Right renal cortex interstitium (tissue), 3 donors: ENCODE results near the gene TMEM88. TPM values are rescaled to one million over a fixed set of nuclear protein-coding genes. Genes with fewer than 3 reads are reported as not detected.

ENCODE experiments used
- DNase-seq, 3 donors: peaks; one replicate each; pipeline ENCODE4 v3.0.0-alpha.2; 2013; ENCODE audit warnings: low read depth in 3 of 3, low spot score in 2 of 3
- polyA plus RNA-seq, 3 donors: library from polyadenylated mRNA; unstranded; fragments of 120-200 nt; gene quantifications; one replicate each; pipeline ENCODE4 v1.2.1, GENCODE V29; 2013; ENCODE audit not compliant: insufficient read length in 3 of 3

The TMEM88 gene
- polyA plus RNA-seq, 3 donors = 19.1 to 27.1 (median 23.0) TPM

DNA sequence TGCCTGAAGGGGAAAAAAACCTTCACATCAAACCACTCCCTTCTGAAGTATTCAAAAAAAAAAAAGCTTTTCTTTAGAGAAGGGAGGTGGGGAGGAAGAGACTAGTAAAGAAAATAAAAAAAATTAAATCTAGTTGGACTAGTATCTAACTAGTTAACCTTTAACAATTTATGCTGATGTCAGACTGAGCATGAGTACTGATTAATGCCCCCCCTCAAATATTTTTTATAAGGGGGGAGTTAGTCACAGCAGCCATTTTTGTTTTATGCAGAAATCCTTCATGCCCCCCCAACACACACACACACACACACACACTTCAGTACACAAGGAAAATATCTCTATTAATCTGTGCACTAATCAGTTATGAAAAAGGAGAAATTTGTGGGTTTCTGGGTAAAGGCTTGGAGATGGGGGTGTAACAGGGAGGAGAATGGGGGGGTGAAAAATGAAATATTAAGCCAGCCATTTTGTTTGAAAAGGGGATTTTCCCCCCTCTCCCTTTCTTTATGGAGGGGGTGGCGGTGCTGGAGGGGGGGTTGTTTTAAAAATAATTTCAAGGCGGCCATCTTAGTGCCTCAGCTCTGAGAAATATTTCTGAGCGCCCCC is 29.0 kb downstream of the TMEM88 start:
- DNase-seq = peak in 2 of 3 donors; percentile 44 to 47

DNA sequence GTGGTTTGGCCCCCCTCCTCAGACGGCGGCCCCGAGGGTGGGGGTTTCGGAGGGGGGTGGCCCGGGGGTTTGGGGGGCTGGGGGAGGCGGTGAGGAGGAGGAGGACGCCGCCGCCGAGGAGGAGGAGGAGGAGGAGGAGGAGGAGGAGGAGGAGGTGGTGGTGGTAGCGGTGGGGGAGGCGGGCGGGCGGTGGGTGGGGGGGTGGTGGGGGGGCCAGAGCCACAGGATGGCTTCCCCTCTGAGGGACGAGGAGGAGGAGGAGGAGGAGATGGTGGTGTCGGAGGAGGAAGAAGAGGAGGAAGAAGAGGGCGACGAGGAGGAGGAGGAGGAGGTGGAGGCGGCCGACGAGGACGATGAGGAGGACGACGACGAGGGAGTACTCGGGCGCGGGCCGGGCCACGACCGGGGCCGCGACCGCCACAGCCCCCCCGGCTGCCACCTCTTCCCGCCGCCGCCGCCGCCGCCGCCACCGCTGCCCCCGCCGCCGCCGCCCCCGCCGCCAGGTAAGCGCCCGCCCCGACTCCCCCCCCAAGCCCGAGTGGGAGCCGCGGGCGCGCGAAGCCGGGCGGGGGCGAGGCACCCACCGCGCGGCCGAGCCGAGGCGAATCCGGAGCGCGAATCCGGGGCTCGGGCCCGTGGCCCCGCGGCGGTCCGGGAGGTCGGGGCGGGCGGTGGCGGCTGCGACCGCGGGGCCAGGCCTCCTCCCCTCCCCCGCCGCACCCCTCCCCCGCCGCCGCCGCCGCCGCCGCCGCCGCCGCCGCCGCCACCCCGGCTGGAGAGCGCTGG is 29.9 kb downstream of the TMEM88 start:
- DNase-seq = no peak

DNA sequence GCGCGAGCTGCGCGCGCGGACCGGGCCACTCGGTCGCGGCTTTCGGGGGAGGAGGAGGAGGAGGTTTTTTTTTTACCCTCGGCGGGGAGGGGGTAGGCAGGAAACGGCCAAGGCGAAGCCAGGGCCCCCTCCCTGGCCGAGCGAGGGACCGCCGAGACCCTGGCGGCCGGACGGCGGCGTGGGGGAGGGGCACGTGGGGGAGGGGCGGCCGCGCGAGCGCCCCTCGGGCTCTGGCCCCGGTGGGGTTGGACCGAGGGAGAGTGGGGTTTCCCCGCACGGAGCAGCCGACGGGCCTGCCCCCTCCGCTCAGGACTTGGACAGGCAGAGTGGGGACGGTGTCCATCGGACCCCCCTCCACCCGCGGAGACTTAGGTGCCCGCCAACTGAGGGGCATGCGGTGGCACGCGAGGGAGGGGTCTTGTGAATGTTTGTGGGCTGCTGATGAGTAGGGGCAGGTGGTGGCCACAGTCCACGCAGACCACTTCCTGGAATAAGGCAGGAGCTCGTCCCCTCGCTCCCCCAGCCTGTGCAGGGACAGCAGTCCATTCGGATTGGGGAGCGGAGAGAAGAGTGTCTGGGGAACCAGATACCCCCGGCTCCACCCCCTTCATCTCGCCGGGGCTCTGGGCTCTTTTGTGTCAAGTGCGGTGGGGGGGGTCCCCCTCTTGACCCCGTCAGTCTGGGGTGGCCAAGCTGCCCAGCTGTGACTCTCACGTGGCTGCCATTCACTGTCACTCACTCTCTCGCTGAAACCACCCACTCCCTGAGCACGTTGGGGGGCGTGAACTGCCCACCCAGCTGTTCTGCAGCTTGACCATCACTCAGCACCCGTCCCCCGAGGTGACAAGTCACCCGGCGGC is 30.7 kb downstream of the TMEM88 start:
- DNase-seq = peak in 2 of 3 donors; percentile 57 to 68

DNA sequence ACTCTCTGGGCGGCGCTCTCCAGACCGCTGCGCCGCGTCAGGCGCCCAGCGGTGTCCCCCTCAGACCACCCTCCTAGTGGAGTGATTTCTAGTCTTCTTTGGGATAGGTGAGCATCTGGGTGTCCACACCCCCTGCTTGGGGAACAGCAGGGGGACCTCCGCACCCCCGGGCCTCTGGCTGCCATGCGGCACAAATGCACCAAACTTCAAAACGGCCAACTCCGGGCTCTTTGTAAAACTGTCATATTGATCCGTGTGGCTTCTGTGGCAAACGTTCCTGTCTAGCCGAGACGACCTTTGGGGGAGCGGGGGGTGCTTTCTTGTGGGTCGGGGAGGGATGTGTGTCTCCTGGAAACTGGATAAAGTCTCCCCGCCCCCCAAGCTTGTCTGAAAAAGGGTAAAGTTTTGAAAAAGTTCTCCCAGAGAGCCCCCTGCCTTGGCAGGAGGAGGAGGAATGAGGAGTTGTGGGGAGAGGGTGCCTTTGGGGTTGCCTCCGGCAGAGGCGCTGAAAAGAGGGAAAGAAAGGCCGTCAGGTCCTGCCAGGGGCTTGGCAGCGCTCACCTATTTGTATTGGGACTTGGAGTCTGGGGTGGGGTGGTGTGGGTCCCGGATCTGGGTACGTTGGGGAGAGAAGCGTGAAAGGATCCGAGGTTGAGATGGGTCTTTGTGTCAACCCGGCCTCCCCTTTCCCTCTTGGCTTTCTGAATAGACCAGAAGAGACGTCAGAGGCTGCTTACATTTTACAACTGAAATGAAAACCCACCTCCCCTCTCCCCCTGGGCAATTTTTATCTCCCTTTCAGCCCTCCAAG is 31.6 kb downstream of the TMEM88 start:
- peak; percentile 19 to 58 (median 41) for DNase-seq

DNA sequence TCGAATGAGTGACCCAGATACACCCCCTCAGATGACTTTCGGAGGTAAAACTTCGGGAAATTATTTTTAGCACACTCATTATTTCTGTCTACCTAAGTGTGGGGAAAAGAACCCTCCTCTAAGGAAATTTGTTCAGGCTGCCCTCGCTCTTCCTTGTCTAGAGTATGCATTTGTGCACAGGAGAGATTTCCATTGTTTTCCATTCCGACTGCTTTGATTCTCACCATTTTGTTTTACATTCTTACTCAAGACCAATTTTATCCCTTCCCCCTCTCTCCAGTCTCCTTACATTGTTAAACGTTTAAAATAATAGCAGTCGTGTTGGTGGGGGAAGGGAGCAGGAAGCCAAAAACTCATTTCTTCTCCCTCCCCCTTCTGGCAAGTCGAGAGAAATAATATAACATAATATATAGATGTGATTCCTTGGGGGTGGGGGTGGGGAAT is 32.2 kb downstream of the TMEM88 start:
- peak in 1 of 3 donors; percentile 93 for DNase-seq

DNA sequence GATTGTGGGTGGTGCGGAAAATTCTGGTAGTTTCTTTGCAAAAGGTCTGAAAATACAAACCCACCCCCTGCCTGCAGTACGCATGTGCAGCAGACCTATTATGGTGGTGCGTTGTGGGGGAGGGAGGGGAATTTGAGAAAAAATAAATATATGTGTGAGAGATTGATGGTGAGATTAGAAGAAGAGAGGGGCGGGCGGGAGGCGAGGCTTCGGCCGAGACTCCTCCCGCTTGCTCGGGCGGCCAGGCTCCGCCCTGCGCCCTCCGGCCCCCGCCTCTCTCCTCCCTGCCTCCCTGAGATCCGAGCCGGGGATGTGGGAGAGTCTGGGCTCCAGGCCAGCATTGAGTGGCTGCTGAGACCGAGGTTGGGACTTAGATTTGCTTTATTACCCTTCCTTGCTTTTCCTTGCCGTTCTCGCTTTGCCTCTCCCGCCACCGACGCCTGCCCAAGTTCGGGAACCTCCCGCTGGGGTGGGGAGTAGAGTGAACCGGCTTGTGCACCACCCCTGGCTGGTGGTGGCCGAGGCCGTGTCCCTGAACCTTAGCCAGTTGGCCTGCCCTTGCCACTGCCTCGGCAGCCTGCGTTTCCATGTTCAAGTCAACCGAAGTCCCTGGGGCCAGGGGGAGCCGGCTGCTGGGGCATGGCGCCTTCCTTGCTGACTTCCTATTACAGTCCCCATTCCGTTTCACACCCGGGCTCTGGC is 32.8 kb downstream of the TMEM88 start:
- peak; percentile 56 to 96 (median 94) for DNase-seq

DNA sequence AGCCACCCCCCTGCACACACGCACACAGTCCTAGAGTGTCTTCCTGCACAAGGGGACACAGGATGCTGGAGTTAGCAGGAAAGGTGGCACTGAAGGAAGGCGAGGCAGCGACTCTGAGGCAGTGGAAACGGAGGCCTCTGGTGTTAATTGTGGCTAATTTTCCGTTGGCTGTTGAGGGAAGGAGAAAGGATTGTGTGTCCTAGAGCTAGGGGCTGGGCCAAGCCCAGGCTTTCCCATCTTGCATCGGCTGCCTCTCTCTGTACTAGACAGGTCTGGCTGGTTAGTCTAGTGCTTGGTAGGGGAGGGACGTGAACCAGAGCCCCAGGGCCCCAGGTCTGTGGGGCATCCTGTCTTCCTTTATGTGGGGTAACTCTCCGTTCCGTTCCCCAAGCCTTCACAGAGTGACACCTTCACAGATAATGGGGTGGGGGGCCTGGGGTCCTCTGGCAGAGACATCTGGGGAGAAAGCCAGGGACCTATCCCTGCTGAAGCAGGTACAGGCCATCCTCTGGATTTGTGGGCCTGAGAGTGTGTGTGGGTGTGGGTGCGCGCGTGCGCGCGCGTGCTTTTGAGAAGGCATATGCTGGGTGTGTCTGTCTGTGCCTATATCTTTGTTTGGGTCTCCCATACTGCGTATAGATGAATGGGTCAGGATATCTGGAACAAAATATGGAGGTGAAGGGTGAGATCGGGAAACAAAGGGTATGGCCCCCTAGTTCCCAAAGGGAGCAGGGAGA is 33.5 kb downstream of the TMEM88 start, which contains the start of gene CHD3:
Gene CHD3, plus strand, starts transcription at position 606 of the 737 bp plus-strand sequence. CDS start 212 bp downstream, outside the sequence.
- DNase-seq = no peak

DNA sequence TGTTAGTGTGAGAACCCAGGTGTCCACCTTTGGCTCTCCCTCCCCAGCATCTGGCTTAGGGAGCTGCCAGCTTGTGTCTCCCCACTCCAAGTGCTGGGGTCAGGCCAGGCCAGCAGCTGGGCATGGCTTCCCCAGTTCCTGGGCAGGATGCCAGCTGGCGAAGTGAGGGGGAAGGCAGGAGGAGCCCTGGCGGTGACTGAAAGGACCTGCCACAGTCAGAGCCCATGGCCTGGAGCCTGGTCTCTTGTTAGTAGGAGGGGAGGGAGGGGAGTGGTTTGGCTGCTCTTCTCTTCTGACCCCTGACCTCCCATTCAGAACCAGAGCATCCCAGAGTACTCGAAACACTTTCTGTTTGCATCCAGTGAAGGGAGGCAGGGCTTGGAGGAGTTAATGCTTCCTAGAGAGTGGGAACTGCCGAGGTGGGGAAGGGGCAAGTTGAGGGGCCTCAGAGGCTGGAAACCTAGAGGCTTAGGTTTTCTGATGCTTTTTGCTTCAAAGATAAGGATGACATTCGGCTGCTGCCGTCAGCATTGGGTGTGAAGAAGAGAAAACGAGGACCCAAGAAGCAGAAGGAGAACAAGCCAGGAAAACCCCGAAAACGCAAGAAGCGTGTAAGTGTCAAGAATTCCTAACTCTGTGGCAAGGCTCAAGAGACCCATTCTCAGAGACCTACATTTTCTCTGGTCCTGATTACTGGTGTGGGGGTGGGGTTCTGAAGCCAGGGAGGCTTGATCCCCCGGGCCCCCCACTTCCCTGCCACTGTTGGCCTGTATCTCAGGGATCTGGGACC is 34.5 kb downstream of the TMEM88 start:
- DNase-seq = peak; percentile 41 to 76 (median 71)

DNA sequence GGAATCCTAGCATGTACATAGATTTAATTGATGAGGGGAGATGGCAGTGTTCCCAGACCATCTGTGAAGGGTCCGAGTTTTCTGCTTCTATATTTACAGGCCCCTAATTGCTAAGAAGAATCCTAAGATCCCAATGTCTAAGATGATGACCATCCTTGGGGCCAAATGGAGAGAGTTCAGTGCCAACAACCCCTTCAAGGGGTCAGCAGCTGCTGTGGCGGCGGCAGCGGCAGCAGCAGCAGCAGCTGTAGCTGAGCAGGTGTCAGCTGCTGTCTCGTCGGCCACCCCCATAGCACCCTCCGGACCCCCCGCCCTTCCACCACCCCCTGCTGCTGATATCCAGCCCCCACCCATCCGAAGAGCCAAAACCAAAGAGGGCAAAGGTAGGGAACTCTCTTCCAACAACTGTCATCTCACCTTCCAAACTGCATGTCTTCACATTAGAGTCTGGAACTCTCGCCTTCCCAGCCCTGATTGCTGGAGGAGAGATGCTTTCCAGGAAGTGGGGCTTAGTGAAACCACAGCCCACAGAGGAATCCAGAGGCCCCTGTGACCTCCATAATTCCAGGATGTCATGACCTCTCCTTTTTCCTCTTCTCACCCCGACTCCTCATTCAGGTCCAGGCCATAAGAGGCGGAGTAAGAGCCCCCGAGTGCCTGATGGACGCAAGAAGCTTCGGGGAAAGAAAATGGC is 38.5 kb downstream of the TMEM88 start:
- DNase-seq = no peak

DNA sequence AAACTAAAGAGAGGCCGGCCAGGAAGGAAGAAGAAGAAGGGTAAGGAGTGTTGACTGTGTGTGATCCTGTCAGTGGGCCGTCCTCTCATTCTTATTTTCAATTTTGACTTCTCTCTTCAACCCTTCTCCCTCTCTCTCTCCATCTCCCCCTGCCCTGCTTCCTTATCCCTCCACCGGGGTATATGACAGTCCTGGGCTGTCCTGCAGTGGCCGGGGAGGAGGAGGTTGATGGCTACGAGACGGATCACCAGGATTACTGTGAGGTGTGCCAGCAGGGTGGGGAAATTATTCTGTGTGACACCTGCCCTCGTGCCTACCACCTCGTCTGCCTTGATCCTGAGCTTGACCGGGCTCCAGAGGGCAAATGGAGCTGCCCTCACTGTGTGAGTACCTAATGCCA is 39.4 kb downstream of the TMEM88 start:
- DNase-seq = no peak

DNA sequence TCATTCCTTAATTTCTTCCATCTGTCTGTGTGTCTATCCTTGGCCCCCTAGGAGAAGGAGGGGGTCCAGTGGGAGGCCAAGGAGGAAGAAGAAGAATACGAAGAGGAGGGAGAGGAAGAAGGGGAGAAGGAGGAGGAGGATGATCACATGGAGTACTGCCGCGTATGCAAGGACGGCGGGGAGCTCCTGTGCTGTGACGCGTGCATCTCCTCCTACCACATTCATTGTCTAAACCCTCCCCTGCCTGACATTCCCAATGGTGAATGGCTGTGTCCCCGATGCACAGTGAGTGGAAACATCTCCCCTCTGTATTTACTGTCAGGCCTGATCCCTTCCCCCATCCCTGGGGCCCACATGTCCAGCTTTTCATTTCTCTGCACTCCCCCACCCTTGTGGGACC is 40.0 kb downstream of the TMEM88 start:
- DNase-seq = no peak

DNA sequence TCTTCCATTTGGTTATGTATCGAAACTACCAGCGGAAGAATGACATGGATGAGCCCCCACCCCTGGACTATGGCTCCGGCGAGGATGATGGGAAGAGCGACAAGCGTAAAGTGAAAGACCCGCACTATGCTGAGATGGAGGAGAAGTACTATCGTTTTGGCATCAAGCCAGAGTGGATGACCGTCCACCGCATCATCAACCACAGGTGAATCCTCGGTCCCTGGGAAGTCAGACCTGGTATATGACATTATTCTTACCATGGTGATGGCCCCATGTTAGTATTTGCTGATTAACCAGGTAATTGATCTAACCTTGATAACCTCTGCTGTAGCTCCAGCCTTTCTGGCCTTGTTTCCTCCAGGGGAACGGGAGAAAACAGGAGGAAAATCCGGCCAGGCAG is 42.2 kb downstream of the TMEM88 start:
- no peak for DNase-seq

DNA sequence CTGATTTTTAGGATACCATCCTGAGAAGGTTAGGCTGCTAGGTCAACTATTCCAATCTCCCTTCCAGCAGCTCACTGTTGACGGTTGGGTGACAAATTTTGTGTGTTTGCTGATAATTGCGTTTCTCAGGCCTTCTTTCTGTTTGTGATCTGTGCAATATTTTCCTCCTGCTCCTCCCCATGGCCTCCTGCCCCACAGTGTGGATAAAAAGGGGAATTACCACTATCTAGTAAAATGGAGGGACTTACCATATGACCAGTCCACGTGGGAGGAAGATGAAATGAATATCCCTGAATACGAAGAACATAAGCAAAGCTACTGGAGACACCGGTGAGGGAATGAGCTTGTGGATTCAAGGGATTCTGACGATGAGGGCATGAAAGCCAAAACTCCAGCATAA is 42.9 kb downstream of the TMEM88 start:
- no peak for DNase-seq

DNA sequence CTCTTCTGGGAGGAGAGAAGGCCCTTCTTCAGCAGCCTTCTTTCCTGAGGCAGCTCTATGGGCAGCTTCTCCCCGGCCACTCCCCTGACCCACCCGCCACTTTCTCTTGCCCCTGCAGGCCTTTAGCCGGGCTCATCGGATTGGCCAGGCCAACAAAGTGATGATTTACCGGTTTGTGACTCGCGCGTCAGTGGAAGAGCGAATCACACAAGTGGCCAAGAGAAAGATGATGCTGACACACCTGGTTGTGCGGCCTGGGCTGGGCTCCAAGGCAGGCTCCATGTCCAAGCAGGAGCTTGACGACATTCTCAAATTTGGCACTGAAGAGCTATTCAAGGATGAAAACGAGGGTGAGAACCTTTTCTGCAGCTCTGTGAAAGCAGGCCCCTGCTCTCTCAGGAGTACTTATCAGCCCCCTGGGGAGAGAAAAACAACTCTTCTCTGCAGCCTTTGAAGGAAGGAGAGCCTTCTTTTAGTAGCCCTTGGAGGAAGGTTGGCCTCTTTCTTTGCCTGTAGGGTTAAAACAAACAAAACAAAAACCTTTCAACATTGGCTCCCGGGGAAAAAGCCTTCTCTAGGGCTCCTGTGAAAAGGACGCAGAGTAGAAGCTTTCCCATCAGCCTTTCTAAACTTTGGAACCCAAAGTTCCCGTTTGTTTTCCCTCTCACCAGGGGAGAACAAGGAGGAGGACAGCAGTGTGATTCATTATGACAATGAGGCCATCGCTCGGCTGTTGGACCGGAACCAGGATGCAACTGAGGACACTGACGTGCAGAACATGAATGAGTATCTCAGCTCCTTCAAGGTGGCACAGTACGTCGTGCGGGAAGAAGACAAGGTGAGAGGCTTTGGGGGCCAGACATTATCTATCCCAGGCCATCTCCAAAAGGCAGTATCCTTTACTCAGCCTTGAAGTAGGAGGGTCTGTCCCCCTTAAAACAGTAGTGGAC is 48.6 kb downstream of the TMEM88 start:
- no peak for DNase-seq
